GM21447 (cell line): Measurements from ENCODE around the gene ADORA1.
A peak's percentile ranks its signal among the peaks of the same experiment; 100 is the strongest.

Experiments used
- ATAC-seq: cut with Tn5 transposase; IDR thresholded peaks from one replicate; pipeline ENCODE4 v1.9.1; 2021; ENCODE audit not compliant: unreplicated experiment

Gene ADORA1

GRCh38 chr1:203171341-203172183 is 44.0 kb downstream of the ADORA1 start:
- ATAC-seq = no peak

- no peak for ATAC-seq
Measured at GRCh38 chr1:203172184-203173010, 44.9 kb downstream of the ADORA1 start.

- ATAC-seq = no peak
Measured at GRCh38 chr1:203173011-203173555, 45.6 kb downstream of the ADORA1 start.

GRCh38 chr1:203173566-203173965 is 46.0 kb downstream of the ADORA1 start:
- ATAC-seq = peak; percentile 92

GRCh38 chr1:203174324-203174985 is 46.9 kb downstream of the ADORA1 start:
- no peak for ATAC-seq

GRCh38 chr1:203175237-203175826 is 47.8 kb downstream of the ADORA1 start, which contains the start of gene MYBPH:
MYBPH (minus strand) TSS chr1:203175826; CDS start chr1:203175755, 71 bp downstream.
- no peak for ATAC-seq

GRCh38 chr1:203175827-203176241 is 48.3 kb downstream of the ADORA1 start:
- ATAC-seq = no peak

GRCh38 chr1:203176273-203177035 is 48.9 kb downstream of the ADORA1 start:
- no peak for ATAC-seq

- ATAC-seq = no peak
Measured at GRCh38 chr1:203177036-203177405, 49.5 kb downstream of the ADORA1 start.

GRCh38 chr1:203177470-203178039 is 50.0 kb downstream of the ADORA1 start:
- no peak for ATAC-seq

GRCh38 chr1:203178083-203178482 is 50.6 kb downstream of the ADORA1 start:
- no peak for ATAC-seq

GRCh38 chr1:203178821-203179666 is 51.5 kb downstream of the ADORA1 start:
- no peak for ATAC-seq

GRCh38 chr1:203179667-203180005 is 52.1 kb downstream of the ADORA1 start:
- no peak for ATAC-seq

GRCh38 chr1:203180611-203181330 is 53.2 kb downstream of the ADORA1 start:
- ATAC-seq = no peak

GRCh38 chr1:203181586-203182386 is 54.3 kb downstream of the ADORA1 start:
- ATAC-seq = no peak

GRCh38 chr1:203182387-203182953 is 54.9 kb downstream of the ADORA1 start:
- ATAC-seq = no peak

- ATAC-seq = no peak
Measured at GRCh38 chr1:203183828-203184227, 56.3 kb downstream of the ADORA1 start.
